Gastrocnemius medialis (tissue), 4 donors: ENCODE results near the gene EHD4. TPM values are rescaled to one million over a fixed set of nuclear protein-coding genes. Genes with fewer than 3 reads are reported as not detected.

Experiments used
- ATAC-seq, 2 donors: fragments of 150-250 bp; one replicate each; pipeline ENCODE4 v1.9.1; 2016
- DNase-seq, 2 donors: peaks; one replicate each; pipeline ENCODE4 v3.0.0-alpha.2; 2019
- H3K27ac ChIP-seq, 4 donors: fragments of 200-600 bp; sonication (generic); 1 replicate in 1 of 4; 2 replicates in 3 of 4; pipeline ENCODE4 v1.5.1; 2016 to 2018; ENCODE audit warnings: mild to moderate bottlenecking in 2 of 4, moderate library complexity in 1 of 4
- H3K27me3 ChIP-seq, 3 donors: fragments of 200-600 bp; sonication (generic) in 2 of 3; 1 replicate in 1 of 3; 2 replicates in 2 of 3; pipeline versions ENCODE4 v1.5.1 to v1.6.0; 2016 to 2019; ENCODE audit warnings: mild to moderate bottlenecking in 1 of 3, moderate library complexity in 1 of 3
- H3K36me3 ChIP-seq, 2 donors: fragments of 200-600 bp; sonication (generic) in 1 of 2; one replicate each; pipeline ENCODE4 v1.5.1; 2017 to 2018
- H3K4me1 ChIP-seq, 2 donors: fragments of 200-600 bp; sonication (generic) in 1 of 2; one replicate each; pipeline ENCODE4 v1.5.1; 2016 to 2017; ENCODE audit warnings: mild to moderate bottlenecking in 2 of 2
- H3K4me3 ChIP-seq, 4 donors: fragments of 200-600 bp; sonication (generic) in 3 of 4; 1 replicate in 1 of 4; 2 replicates in 3 of 4; pipeline ENCODE4 v1.5.1; 2016 to 2019; ENCODE audit warnings: mild to moderate bottlenecking in 2 of 4
- H3K9me3 ChIP-seq, 3 donors: fragments of 200-600 bp; sonication (generic) in 2 of 3; 1 replicate in 1 of 3; 2 replicates in 2 of 3; pipeline ENCODE4 v1.5.1; 2016 to 2019
- CTCF ChIP-seq, 5 experiments: fragments of 450-650 bp in 3 of 5; fragments of 200-600 bp in 2 of 5; sonication (generic) in 2 of 5; IDR thresholded peaks in 4 of 5; conservative IDR thresholded peaks in 1 of 5; 1 replicate in 4 of 5; 2 replicates in 1 of 5; pipeline ENCODE4 v1.5.1; 2016 to 2019; ENCODE audit warnings: antibody characterized with exemption in 5 of 5, mild to moderate bottlenecking in 3 of 5, moderate library complexity in 3 of 5
- POLR2A ChIP-seq, 2 donors: fragments of 450-650 bp; IDR thresholded peaks; one replicate each; pipeline ENCODE4 v1.6.1; 2017; ENCODE audit warnings: antibody characterized with exemption in 2 of 2, mild to moderate bottlenecking in 2 of 2, moderate library complexity in 2 of 2
- in situ Hi-C, 4 donors: fragments of 200-750 bp; cut with MboI; loops; one replicate each; pipeline versions ENCODE4 v1.15.0 to v1.8.0; 2017; ENCODE audit warnings: low sequenced_read_pairs in 4 of 4
- intact Hi-C: fragments of 100-400 bp; cut with DNase I; formaldehyde crosslinking; loops from one replicate; pipeline ENCODE4 v1.15.1; 2023; ENCODE audit warnings: low total_unique reads
- total RNA-seq, 4 donors: library from RNA; depleted of rRNA; stranded (reverse); fragments of >200 nt; gene quantifications; one replicate each; pipeline versions ENCODE4 v1.1.0 to v1.2.3, GENCODE V29; 2016

EHD4 gene
- total RNA-seq, 4 donors from 2014 or later = 3.8 to 7.1 (median 4.3) TPM

DNA sequence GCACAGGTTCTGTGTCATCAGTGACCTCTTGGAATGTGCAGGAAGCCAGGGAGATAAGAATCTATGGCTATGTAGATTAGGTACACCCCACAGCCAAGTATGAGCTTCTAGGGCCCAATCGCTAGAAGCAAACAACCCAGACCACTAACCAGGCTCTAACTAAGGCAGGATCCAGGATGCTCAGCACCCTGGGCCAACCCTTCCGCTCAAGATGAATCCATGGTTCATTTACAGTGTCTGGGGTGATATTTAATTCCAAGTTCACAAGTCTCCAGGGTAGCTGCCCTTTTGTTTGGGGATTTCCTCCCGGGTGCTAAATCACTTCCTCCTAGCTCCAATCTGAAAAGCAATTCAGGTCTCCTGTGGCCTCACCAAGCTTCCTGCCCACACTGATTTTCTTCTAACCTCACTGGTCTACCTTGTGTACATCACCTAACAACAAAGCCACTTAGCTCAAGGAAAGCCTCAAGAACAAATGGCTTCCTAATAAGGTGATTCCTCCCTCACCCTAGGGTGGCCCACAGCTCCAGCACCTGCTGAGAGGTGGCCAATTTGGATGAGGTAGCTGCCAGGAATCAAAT is 2.4 kb downstream of the EHD4 start:
- TF ChIP-seq CTCF (IDR thresholded peaks at IDR 0.05 in 4 of 5, conservative IDR thresholded peaks at IDR 0.05 in 1 of 5) (no peak), POLR2A (IDR thresholded peaks at IDR 0.05) (no peak)
- in situ Hi-C loops (loop anchor here in 1 of 4 donors (5.0 kb wide), 1 partner anchor 53 kb away; no protein-coding TSS in a partner anchor), intact Hi-C loops (loop anchor here (2.0 to 5.0 kb wide), 2 partner anchors 39 to 53 kb away; no protein-coding TSS in a partner anchor)
- no peak for DNase-seq
- peaks cover 14 to 50% of the 10 kb centered on the region in 2 donors for H3K4me1 ChIP-seq
- H3K36me3 ChIP-seq = no peaks in the 10 kb centered on the region
- ATAC-seq = no peak
- peak overlapping the region in 2 of 4 donors; percentile 2 to 8 for H3K4me3 ChIP-seq
- H3K9me3 ChIP-seq = no peaks in the 10 kb centered on the region
- peak overlapping the region in 3 of 4 donors; percentile 75 to 83 (median 81) for H3K27ac ChIP-seq
- no peaks in the 10 kb centered on the region for H3K27me3 ChIP-seq

DNA sequence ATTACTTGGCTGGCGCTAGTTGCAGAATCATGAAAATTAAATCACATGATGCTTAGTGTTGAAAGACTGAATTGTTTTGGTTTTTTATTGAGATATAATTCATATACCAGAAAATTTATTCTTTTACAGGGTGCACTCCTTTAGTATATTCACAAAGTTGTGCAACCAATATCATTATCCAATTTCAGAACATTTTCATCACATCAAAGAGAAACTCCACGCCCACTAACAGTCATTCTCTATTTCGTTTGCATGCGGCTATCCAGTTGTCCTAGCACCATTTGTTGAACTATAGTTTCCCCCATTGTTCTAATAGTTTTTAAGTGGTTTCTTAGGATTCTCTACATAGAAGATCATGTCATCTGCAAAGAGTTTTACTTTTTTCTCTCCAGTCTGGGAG is 3.7 kb downstream of the EHD4 start:
- in situ Hi-C loops = no loop called here
- Histone ChIP-seq H3K4me3 (no peak overlapping the region), H3K4me1 (peaks cover 14 to 50% of the 10 kb centered on the region in 2 donors)

GRCh38 chr15:41967506-41968206 is 4.7 kb downstream of the EHD4 start:
- Histone ChIP-seq H3K4me1 (peaks cover 14 to 46% of the 10 kb centered on the region in 2 donors), H3K27me3 (no peaks in the 10 kb centered on the region), H3K27ac (peak overlapping the region in 3 of 4 donors; percentile 38 to 57 (median 48)), H3K9me3 (no peaks in the 10 kb centered on the region), H3K4me3 (no peak overlapping the region), H3K36me3 (no peaks in the 10 kb centered on the region)
- TF ChIP-seq POLR2A (IDR thresholded peaks at IDR 0.05) = no peak
- TF ChIP-seq CTCF (IDR thresholded peaks at IDR 0.05 in 4 of 5, conservative IDR thresholded peaks at IDR 0.05 in 1 of 5) = no peak
- in situ Hi-C loops = no loop called here
- ATAC-seq (no peak), DNase-seq (peak in 1 of 2 donors; percentile 36)
- intact Hi-C loops = no loop called here

More for the DNA sequence above, 3.7 kb downstream of the EHD4 start:
- H3K9me3 ChIP-seq = no peaks in the 10 kb centered on the region
- H3K27ac ChIP-seq = peak overlapping the region in 2 of 4 donors; percentile 81 to 83
- H3K36me3 ChIP-seq = no peaks in the 10 kb centered on the region
- no peak for DNase-seq
- intact Hi-C loops = no loop called here
- no peak for ATAC-seq
- TF ChIP-seq CTCF (IDR thresholded peaks at IDR 0.05 in 4 of 5, conservative IDR thresholded peaks at IDR 0.05 in 1 of 5) (no peak), POLR2A (IDR thresholded peaks at IDR 0.05) (no peak)
- no peaks in the 10 kb centered on the region for H3K27me3 ChIP-seq

GRCh38 chr15:41966920-41967465 is 5.4 kb downstream of the EHD4 start:
- in situ Hi-C loops (no loop called here), intact Hi-C loops (no loop called here)
- Histone ChIP-seq H3K4me3 (no peak overlapping the region), H3K27ac (peak overlapping the region in 3 of 4 donors; percentile 20 to 48 (median 38)), H3K4me1 (peaks cover 14 to 46% of the 10 kb centered on the region in 2 donors), H3K27me3 (no peaks in the 10 kb centered on the region), H3K36me3 (no peaks in the 10 kb centered on the region), H3K9me3 (no peaks in the 10 kb centered on the region)
- no peak for TF ChIP-seq POLR2A (IDR thresholded peaks at IDR 0.05)
- no peak for TF ChIP-seq CTCF (IDR thresholded peaks at IDR 0.05 in 4 of 5, conservative IDR thresholded peaks at IDR 0.05 in 1 of 5)
- DNase-seq (no peak), ATAC-seq (no peak)
